ENCODE measurements around the gene MPP3.

DNA sequence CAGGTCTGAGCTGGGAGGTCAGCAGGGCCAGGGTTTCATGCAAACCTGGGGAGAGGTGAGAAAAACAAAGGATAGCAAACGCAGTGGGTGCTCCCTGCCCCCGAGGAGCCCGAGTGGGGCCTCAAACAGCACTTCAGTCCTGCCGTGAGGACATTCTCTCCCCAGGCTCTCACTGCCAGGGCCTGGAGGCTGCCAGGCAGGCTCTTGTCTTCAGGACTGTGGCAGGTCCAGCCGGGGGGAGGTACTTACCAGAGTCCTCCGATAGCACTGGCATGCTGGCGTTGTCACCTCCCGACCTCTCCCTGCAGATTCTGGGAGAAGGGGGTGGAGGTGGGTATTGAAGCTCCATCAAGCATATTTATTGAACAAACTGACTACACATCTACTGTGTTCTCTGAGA, 1.3 kb downstream of the MPP3 start:
- no peak for TF ChIP-seq EZH2 (IDR thresholded peaks at IDR 0.05; ENCODE audit: borderline replicate concordance, low read depth, low read length, severe bottlenecking)
- TF ChIP-seq, protein P1, sequence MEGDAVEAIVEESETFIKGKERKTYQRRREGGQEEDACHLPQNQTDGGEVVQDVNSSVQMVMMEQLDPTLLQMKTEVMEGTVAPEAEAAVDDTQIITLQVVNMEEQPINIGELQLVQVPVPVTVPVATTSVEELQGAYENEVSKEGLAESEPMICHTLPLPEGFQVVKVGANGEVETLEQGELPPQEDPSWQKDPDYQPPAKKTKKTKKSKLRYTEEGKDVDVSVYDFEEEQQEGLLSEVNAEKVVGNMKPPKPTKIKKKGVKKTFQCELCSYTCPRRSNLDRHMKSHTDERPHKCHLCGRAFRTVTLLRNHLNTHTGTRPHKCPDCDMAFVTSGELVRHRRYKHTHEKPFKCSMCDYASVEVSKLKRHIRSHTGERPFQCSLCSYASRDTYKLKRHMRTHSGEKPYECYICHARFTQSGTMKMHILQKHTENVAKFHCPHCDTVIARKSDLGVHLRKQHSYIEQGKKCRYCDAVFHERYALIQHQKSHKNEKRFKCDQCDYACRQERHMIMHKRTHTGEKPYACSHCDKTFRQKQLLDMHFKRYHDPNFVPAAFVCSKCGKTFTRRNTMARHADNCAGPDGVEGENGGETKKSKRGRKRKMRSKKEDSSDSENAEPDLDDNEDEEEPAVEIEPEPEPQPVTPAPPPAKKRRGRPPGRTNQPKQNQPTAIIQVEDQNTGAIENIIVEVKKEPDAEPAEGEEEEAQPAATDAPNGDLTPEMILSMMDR (IDR thresholded peaks at IDR 0.05; ENCODE audit: borderline replicate concordance, extremely low read depth, low read length, poor library complexity, severe bottlenecking), result no peak
